ENCODE measurements around the gene MCF2L.
"Not testable (repeated sequence)": the region's sequence is repeated elsewhere in the genome, so short reads cannot be mapped to it uniquely, and the experiment has no call there.

The MCF2L gene

DNA sequence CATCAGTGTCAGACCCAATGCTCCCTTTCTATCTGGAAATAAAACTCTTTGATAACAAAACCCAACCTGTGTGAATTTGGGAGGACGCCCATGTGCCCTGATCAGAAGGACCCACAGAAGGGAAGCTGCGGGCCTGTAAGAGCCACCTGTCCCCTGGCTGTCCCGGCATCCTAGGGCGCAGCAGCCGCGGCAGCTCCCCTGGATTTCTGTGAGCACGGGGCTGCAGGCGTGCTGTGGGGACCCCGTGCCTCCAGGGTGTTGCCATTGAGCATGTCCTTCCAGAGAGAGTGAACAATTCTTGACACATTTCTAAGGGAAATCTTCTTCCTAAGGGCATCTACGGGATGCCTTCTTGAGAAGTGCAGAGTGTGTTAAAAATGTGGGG, 60.0 kb downstream of the MCF2L start:
- Histone ChIP-seq H3K4me1 (ENCODE audit: low read length) (no peaks in the 10 kb centered on the region), H3K4me2 (ENCODE audit: low read depth, low read length) (no peak overlapping the region), H3K27me3 (replicated peaks; ENCODE audit: insufficient read depth, low read length) (peaks cover 82% of the 10 kb centered on the region), H3F3A (ENCODE audit: insufficient read depth, low read length) (no peaks in the 10 kb centered on the region), H3K4me3 (ENCODE audit: low read length) (no peak overlapping the region), H2AFZ (ENCODE audit: low read length) (no peak overlapping the region), H3K36me3 (replicated peaks; ENCODE audit: insufficient read depth, low read length) (no peaks in the 10 kb centered on the region), H3K79me2 (ENCODE audit: low read length) (no peaks in the 10 kb centered on the region), H3K9me2 (replicated peaks; ENCODE audit: insufficient read depth, low read length) (no peaks in the 10 kb centered on the region), H3K9me3 (replicated peaks; ENCODE audit: insufficient read depth, low read length) (no peaks in the 10 kb centered on the region), H4K20me1 (ENCODE audit: insufficient read depth, low read length) (no peaks in the 10 kb centered on the region), H3K9ac (ENCODE audit: low read length) (no peak overlapping the region), H3K27ac (ENCODE audit: low read length) (no peak overlapping the region)
- TF ChIP-seq EZH2 (optimal IDR thresholded peaks at IDR 0.05; ENCODE audit: low read depth, low read length) (no peak), EZH2phosphoT487 (IDR thresholded peaks at IDR 0.05; ENCODE audit: low read length) (no peak)
- TF ChIP-seq, protein P1, sequence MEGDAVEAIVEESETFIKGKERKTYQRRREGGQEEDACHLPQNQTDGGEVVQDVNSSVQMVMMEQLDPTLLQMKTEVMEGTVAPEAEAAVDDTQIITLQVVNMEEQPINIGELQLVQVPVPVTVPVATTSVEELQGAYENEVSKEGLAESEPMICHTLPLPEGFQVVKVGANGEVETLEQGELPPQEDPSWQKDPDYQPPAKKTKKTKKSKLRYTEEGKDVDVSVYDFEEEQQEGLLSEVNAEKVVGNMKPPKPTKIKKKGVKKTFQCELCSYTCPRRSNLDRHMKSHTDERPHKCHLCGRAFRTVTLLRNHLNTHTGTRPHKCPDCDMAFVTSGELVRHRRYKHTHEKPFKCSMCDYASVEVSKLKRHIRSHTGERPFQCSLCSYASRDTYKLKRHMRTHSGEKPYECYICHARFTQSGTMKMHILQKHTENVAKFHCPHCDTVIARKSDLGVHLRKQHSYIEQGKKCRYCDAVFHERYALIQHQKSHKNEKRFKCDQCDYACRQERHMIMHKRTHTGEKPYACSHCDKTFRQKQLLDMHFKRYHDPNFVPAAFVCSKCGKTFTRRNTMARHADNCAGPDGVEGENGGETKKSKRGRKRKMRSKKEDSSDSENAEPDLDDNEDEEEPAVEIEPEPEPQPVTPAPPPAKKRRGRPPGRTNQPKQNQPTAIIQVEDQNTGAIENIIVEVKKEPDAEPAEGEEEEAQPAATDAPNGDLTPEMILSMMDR (IDR thresholded peaks at IDR 0.05; ENCODE audit: low read length) = no peak
- DNase-seq = no peak

DNA sequence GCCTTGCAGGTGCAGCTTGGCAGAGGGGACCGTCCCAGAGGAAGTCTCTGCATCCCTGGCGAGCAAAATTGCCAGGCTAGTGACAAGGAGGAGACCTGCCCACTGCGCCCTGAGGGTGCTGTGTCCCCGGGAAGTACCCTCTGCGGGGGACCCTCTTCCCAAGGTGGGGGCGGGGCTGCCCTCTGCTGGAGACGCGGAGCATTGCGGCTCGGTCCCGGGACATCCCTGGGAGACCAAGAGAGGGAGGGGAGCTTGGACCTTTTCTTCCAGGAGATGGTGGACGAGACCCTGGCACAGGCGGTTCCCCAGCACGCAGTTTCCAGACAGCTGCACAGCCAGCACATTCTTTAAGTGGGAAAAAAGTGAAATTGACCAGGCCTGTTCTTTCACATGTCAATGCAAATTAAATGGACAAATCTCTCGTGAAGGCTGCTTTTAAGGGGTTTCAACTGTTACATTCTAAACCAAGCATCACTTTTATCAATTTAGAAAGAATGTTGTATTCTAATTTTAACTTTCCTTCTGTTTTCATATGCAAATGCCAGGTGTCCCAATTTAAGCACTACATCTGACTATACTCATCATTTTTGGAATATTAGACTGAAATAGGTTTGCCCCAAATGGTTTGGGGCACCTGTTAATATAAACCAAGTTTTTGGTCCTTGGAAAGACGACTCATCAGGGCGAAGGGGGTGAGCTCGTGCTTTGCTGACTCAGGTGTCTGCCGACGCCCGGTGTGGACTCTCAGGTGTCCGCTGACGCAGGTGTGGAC, 60.7 kb downstream of the MCF2L start:
- Histone ChIP-seq H2AFZ (ENCODE audit: low read length) (no peak overlapping the region), H3K79me2 (ENCODE audit: low read length) (no peaks in the 10 kb centered on the region), H4K20me1 (ENCODE audit: insufficient read depth, low read length) (no peaks in the 10 kb centered on the region), H3K4me3 (ENCODE audit: low read length) (no peak overlapping the region), H3K9me3 (replicated peaks; ENCODE audit: insufficient read depth, low read length) (no peaks in the 10 kb centered on the region), H3K27ac (ENCODE audit: low read length) (no peak overlapping the region), H3F3A (ENCODE audit: insufficient read depth, low read length) (no peaks in the 10 kb centered on the region), H3K4me1 (ENCODE audit: low read length) (no peaks in the 10 kb centered on the region), H3K27me3 (replicated peaks; ENCODE audit: insufficient read depth, low read length) (peaks cover 79% of the 10 kb centered on the region), H3K36me3 (replicated peaks; ENCODE audit: insufficient read depth, low read length) (no peaks in the 10 kb centered on the region), H3K9ac (ENCODE audit: low read length) (no peak overlapping the region), H3K4me2 (ENCODE audit: low read depth, low read length) (no peak overlapping the region), H3K9me2 (replicated peaks; ENCODE audit: insufficient read depth, low read length) (no peaks in the 10 kb centered on the region)
- DNase-seq = peak; percentile 20
- peak; percentile 91 for TF ChIP-seq EZH2 (optimal IDR thresholded peaks at IDR 0.05; ENCODE audit: low read depth, low read length)
- TF ChIP-seq, protein P1 (IDR thresholded peaks at IDR 0.05; ENCODE audit: low read length) = peak; percentile 85
- peak; percentile 71; the same call in 1 of the 2 replicates for TF ChIP-seq EZH2phosphoT487 (IDR thresholded peaks at IDR 0.05; ENCODE audit: low read length)

- H3K9me2 ChIP-seq (replicated peaks; ENCODE audit: insufficient read depth, low read length); H4K20me1 ChIP-seq (ENCODE audit: insufficient read depth, low read length): not testable (repeated sequence)
Observed at GRCh38 chr13:113030259-113030640, 61.2 kb downstream of the MCF2L start.

DNA sequence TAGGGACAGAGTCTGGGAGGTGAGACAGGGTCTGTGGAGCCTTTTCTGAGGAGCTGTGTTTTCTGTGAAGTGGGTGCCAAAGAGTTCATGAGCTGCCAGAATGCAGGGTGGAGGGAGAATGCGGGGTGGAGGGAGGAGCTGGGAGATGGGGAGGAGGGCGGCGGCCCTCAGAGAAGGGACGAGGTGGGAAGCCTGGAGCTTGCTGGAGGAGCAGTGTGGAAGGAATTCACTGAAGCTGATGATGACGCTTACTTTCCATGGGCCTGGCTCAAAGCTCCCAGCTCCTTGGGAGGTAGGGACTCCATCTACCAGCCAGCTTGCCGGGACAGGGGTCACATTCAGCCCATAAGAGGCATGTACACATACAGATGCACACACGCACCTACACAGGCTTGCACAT, 62.5 kb downstream of the MCF2L start:
- Histone ChIP-seq H2AFZ (ENCODE audit: low read length) (no peak overlapping the region), H3K4me1 (ENCODE audit: low read length) (no peaks in the 10 kb centered on the region), H3F3A (ENCODE audit: insufficient read depth, low read length) (no peaks in the 10 kb centered on the region), H3K27me3 (replicated peaks; ENCODE audit: insufficient read depth, low read length) (peaks cover 90% of the 10 kb centered on the region), H3K9me3 (replicated peaks; ENCODE audit: insufficient read depth, low read length) (no peaks in the 10 kb centered on the region), H3K4me2 (ENCODE audit: low read depth, low read length) (no peak overlapping the region), H3K9ac (ENCODE audit: low read length) (no peak overlapping the region), H3K36me3 (replicated peaks; ENCODE audit: insufficient read depth, low read length) (no peaks in the 10 kb centered on the region), H3K9me2 (replicated peaks; ENCODE audit: insufficient read depth, low read length) (no peaks in the 10 kb centered on the region), H3K4me3 (ENCODE audit: low read length) (no peak overlapping the region), H3K27ac (ENCODE audit: low read length) (no peak overlapping the region), H3K79me2 (ENCODE audit: low read length) (no peaks in the 10 kb centered on the region), H4K20me1 (ENCODE audit: insufficient read depth, low read length) (no peaks in the 10 kb centered on the region)
- TF ChIP-seq EZH2phosphoT487 (IDR thresholded peaks at IDR 0.05; ENCODE audit: low read length) = no peak
- TF ChIP-seq, protein P1 (IDR thresholded peaks at IDR 0.05; ENCODE audit: low read length) = no peak
- no peak for TF ChIP-seq EZH2 (optimal IDR thresholded peaks at IDR 0.05; ENCODE audit: low read depth, low read length)
- no peak for DNase-seq

More at GRCh38 chr13:113030259-113030640, 61.2 kb downstream of the MCF2L start:
- DNase-seq; H3K4me2 ChIP-seq (ENCODE audit: low read depth, low read length); H3K9ac ChIP-seq (ENCODE audit: low read length); H3K9me3 ChIP-seq (replicated peaks; ENCODE audit: insufficient read depth, low read length); H3K4me1 ChIP-seq (ENCODE audit: low read length); H3K36me3 ChIP-seq (replicated peaks; ENCODE audit: insufficient read depth, low read length); H3F3A ChIP-seq (ENCODE audit: insufficient read depth, low read length); H2AFZ ChIP-seq (ENCODE audit: low read length); H3K27ac ChIP-seq (ENCODE audit: low read length); H3K79me2 ChIP-seq (ENCODE audit: low read length); H3K4me3 ChIP-seq (ENCODE audit: low read length): not testable (repeated sequence)
- H3K27me3 ChIP-seq (replicated peaks; ENCODE audit: insufficient read depth, low read length) = peaks cover 84% of the 10 kb centered on the region
